BJ (cell line): Measurements from ENCODE around the gene IL2RG. TPM values are rescaled to one million over a fixed set of nuclear protein-coding genes. Genes with fewer than 3 reads are reported as not detected.

Experiments used
- CTCF ChIA-PET: fragments of 350-600 bp; formaldehyde crosslinking; extraction: SDS; loops from one replicate; lab custom pipeline; 2021; ENCODE audit warnings: antibody characterized with exemption, inconsistent platforms; lab: Yijun Ruan, JAX
- POLR2A ChIA-PET: fragments of 300-600 bp; sonication (Branson Sonifier 250); formaldehyde crosslinking; extraction: SDS; loops from one replicate; lab custom pipeline; 2021; ENCODE audit warnings: antibody characterized with exemption; lab: Charles Lee
- DNase-seq: peaks from one replicate; pipeline ENCODE4 v3.0.0-alpha.2; 2011; ENCODE audit warnings: low read depth
- H3K27me3 ChIP-seq: 2 replicates; pipeline ENCODE4 v1.6.0; 2011; ENCODE audit warnings: low read length; ENCODE audit not compliant: control insufficient read depth, insufficient read depth
- H3K36me3 ChIP-seq: 2 replicates; pipeline ENCODE4 v1.5.1; 2011; ENCODE audit warnings: low read length; ENCODE audit not compliant: control insufficient read depth, insufficient read depth
- H3K4me3 ChIP-seq: 2 replicates; pipeline ENCODE4 v1.5.1; 2011; ENCODE audit warnings: low read depth, mild to moderate bottlenecking, control low read depth, low read length
- polyA minus RNA-seq: library from RNA; depleted of rRNA, polyadenylated mRNA; stranded (reverse); fragments of >200 nt; gene quantifications from 2 replicates; pipeline ENCODE4 v1.2.3, GENCODE V29; 2011; rRNA and poly(A)+ RNA removed
- polyA plus RNA-seq: library from polyadenylated mRNA; depleted of rRNA; stranded (reverse); fragments of >200 nt; gene quantifications from 2 replicates; pipeline ENCODE4 v1.2.3, GENCODE V29; 2011; rRNA removed
- TF ChIP-seq, protein P1 (sequence below): IDR thresholded peaks from 2 replicates; pipeline ENCODE4 v1.5.1; 2011; ENCODE audit warnings: low read depth, mild to moderate bottlenecking, control low read depth, inconsistent platforms, low read length, moderate library complexity; ENCODE audit not compliant: insufficient read depth

IL2RG gene
- polyA plus RNA-seq (0.13 TPM in 1 of 2 replicates, not detected in the other), polyA minus RNA-seq (not detected in 2 replicates)

DNA sequence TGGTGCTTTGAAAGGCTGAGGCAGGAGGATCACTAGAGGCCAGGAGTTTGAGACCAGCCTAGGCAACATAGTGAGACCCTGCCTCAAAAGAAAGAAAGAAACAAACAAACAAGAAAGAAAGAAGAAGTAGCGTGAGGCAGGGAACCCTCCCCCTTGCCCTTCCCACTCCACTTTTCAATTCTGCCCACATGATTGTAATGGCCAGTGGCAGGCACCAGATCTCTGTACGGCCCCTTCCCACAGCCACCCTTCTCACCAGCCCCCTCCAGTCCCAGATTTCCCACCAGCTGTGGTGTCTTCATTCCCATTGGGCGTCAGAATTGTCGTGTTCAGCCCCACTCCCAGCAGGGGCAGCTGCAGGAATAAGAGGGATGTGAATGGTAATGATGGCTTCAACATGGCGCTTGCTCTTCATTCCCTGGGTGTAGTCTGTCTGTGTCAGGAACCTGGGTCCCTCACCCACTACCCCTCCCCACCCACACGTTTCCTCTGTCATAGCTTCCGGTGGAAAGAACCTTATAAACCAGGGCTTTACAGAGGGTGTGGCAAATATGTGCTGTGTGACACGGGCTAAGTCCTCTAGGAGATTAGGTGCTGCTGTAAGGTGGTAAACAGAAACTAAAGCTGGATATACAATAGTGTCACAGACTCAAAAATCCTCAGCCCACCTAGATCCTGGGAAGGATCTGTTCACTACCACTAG, at the start of gene IL2RG:
IL2RG (minus strand) TSS at position 437 of the 703 bp plus-strand sequence; CDS start at position 399, 38 bp downstream.
- peaks cover 2% of the 10 kb centered on the region; the same call in 1 of the 2 replicates for H3K27me3 ChIP-seq
- DNase-seq: no peak
- TF ChIP-seq, protein P1, sequence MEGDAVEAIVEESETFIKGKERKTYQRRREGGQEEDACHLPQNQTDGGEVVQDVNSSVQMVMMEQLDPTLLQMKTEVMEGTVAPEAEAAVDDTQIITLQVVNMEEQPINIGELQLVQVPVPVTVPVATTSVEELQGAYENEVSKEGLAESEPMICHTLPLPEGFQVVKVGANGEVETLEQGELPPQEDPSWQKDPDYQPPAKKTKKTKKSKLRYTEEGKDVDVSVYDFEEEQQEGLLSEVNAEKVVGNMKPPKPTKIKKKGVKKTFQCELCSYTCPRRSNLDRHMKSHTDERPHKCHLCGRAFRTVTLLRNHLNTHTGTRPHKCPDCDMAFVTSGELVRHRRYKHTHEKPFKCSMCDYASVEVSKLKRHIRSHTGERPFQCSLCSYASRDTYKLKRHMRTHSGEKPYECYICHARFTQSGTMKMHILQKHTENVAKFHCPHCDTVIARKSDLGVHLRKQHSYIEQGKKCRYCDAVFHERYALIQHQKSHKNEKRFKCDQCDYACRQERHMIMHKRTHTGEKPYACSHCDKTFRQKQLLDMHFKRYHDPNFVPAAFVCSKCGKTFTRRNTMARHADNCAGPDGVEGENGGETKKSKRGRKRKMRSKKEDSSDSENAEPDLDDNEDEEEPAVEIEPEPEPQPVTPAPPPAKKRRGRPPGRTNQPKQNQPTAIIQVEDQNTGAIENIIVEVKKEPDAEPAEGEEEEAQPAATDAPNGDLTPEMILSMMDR: no peak
- CTCF ChIA-PET: no interaction called here
- no peak within 1 kb of the TSS for H3K4me3 ChIP-seq
- POLR2A ChIA-PET: no interaction called here
- no peaks in the 10 kb centered on the region for H3K36me3 ChIP-seq

DNA sequence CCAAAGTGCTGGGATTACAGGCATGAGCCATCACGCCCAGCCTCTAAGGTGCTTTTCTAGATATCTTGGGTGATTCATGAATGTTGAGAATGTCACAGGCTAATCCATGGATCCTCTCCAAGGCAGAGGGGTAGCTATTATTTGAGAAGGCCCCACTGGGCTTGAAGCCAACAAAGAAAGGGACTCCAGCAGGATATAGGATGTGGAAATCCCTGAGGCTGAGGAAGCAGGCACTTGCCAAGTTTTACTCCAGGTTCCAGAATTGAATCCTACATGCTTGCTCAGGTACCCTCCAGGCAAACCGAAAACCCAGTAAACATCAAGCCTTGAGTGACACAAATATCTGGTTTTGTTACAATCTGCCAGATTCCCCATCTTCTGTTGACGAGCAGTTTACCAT, 49.1 kb upstream of the IL2RG start:
- POLR2A ChIA-PET: no interaction called here
- no peak for DNase-seq
- TF ChIP-seq, protein P1: no peak
- CTCF ChIA-PET: no interaction called here
- Histone ChIP-seq H3K4me3 (no peak overlapping the region), H3K36me3 (no peaks in the 10 kb centered on the region), H3K27me3 (no peaks in the 10 kb centered on the region)

DNA sequence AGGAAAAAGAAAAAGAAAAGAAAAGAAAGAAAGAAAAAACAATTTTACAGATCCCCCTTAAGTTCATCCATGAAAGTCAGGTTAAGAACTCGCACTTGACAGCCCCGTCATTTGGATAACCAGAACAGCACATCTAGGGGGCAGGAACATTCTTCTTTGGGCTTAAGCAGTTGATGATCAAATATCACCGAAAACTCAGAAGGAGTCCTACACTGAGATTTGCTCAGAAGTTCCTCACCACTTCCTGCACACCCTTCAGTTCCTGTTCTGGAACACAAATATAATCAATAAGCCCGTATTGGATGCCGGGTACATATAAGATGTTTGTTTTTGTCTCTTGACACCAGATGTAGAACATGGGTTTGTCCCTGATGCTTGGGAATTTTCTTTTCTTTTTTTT, 48.0 kb upstream of the IL2RG start:
- no peaks in the 10 kb centered on the region for H3K36me3 ChIP-seq
- no peaks in the 10 kb centered on the region for H3K27me3 ChIP-seq
- ChIA-PET POLR2A (no interaction called here), CTCF (no interaction called here)
- H3K4me3 ChIP-seq: no peak overlapping the region
- DNase-seq: no peak
- TF ChIP-seq, protein P1: no peak

DNA sequence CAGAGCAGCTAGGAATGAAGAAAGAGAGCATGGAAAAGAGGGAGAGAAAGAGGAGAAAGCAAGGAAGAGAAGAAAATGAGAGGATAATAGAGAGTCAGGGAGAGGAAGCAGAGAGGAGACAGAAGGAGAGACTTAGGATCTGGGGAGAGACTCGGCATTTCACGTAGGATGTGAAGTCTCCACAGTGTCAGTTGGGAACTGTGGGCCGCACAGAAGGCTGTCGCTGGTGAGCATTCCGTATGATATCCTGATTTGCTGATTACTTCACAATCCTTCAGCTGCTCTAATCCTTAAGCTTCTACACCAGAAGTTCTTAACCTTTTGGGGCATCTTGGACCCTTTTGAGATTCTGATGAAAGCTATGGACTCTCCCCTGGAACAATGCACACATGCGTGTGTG, 47.2 kb upstream of the IL2RG start:
- TF ChIP-seq, protein P1: no peak
- Histone ChIP-seq H3K4me3 (no peak overlapping the region), H3K27me3 (no peaks in the 10 kb centered on the region), H3K36me3 (no peaks in the 10 kb centered on the region)
- DNase-seq: no peak
- POLR2A ChIA-PET: no interaction called here
- CTCF ChIA-PET: no interaction called here

DNA sequence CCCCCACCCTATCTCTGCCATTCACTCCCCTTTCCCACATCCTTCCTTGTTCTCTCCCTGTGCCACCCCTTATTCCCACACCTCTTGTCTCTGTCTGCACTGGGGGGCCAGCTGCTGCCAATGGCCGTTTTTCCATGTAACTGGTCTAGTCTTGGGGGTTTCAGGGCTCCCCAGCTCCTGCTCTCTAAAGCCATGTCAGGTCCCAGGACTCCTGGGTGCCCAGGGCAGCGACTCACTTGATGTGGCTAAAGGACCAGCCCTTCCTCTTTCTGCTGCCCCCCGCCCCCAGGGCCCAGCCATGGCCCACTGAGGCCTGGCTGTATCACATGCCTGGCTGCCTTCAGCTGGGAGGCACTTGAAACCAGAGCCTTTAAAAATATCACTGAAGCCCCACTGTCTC, 43.3 kb upstream of the IL2RG start:
- TF ChIP-seq, protein P1: no peak
- Histone ChIP-seq H3K36me3 (no peaks in the 10 kb centered on the region), H3K27me3 (no peaks in the 10 kb centered on the region), H3K4me3 (no peak overlapping the region)
- CTCF ChIA-PET: no interaction called here
- POLR2A ChIA-PET: no interaction called here
- DNase-seq: no peak
